Measurements from ENCODE around the gene PANK2. TPM values are rescaled to one million over a fixed set of nuclear protein-coding genes. Genes with fewer than 3 reads are reported as not detected.

PANK2 gene
- total and polyA plus RNA-seq, 2 of the 8 experiments (the other 6 are each of a cell fraction or from before 2014, with no cell fraction given), result 17.1 to 57.5 TPM

GRCh38 chr20:3890999-3891929, 2.1 kb downstream of the PANK2 start:
- peaks cover 4% of the 10 kb centered on the region for H3K79me1 ChIP-seq (ENCODE audit: low read depth, low read length)
- FAIRE-seq (no peak), DNase-seq (ENCODE audit: low read depth in 1 of 2, low spot score in 2 of 2) (no peak)
- no peak overlapping the region for H4K91ac ChIP-seq (replicated peaks; ENCODE audit: insufficient read length, low read length)
- no peaks in the 10 kb centered on the region for H3K9me3 ChIP-seq (ENCODE audit: insufficient read depth in 2 of 2, low read depth in 1 of 2, low read length in 1 of 2)
- H2AFZ ChIP-seq (ENCODE audit: low read length), result no peak overlapping the region
- H2BK12ac ChIP-seq (ENCODE audit: low read depth, low read length), result no peak overlapping the region
- H3K27me3 ChIP-seq (replicated peaks in 1 of 4; ENCODE audit: control insufficient read depth in 3 of 4, extremely low read depth in 1 of 4, insufficient read depth in 3 of 4, low read length in 3 of 4), result no peaks in the 10 kb centered on the region
- H3K9ac ChIP-seq (replicated peaks in 1 of 4; ENCODE audit: extremely low read depth in 1 of 4, low read depth in 3 of 4, low read length in 3 of 4), result peak overlapping the region in 2 of 4 experiments; percentile 64 to 65; a peak in 2 of 7 replicates
- peak overlapping the region; percentile 66 to 97 for H3K4me2 ChIP-seq (ENCODE audit: insufficient read depth in 1 of 2, low read depth in 2 of 2, low read length in 2 of 2)
- peaks cover 0 to 8% (median 5%) of the 10 kb centered on the region in 4 experiments; a peak in 4 of 7 replicates for H3K4me1 ChIP-seq (replicated peaks in 1 of 4; ENCODE audit: control insufficient read depth in 3 of 4, insufficient read depth in 4 of 4, low read length in 3 of 4)
- 66% methylated on average over 16 of the region's 16 CpGs; no CpG with 5 or more reads in 1 of the 2 experiments for WGBS, 2 experiments (ENCODE audit: extremely low coverage in 1 of 2, insufficient coverage in 1 of 2, insufficient read length in 1 of 2, insufficient replicate concordance in 2 of 2, low coverage in 1 of 2, low lambda C conversion rate in 2 of 2, missing lambda C conversion rate in 1 of 2)
- H3K27ac ChIP-seq (ENCODE audit: low read depth, low read length), result no peak overlapping the region
- H3K4ac ChIP-seq (replicated peaks; ENCODE audit: insufficient read length, low read depth, low read length), result no peak overlapping the region
- no peak overlapping the region for H3K14ac ChIP-seq (ENCODE audit: insufficient read length)
- peaks cover 26 to 39% of the 10 kb centered on the region in 2 experiments for H4K20me1 ChIP-seq (replicated peaks in 1 of 2; ENCODE audit: control insufficient read depth in 1 of 2, insufficient read depth in 2 of 2, low read length in 2 of 2)
- H3K23ac ChIP-seq (ENCODE audit: insufficient read length), result no peak overlapping the region
- no peak overlapping the region for H2BK120ac ChIP-seq (replicated peaks; ENCODE audit: low read depth, low read length)
- no peak overlapping the region for H2BK5ac ChIP-seq (ENCODE audit: low read depth, low read length)
- no peak overlapping the region for H3K18ac ChIP-seq (ENCODE audit: extremely low read depth, low read length)
- POLR2A ChIA-PET (ENCODE audit: partially characterized antibody), result interaction anchor here (0.6 to 3.6 kb wide), 23 partner anchors 9 to 266 kb away, joined by 3 to 16 read pairs (median 3); partner anchors contain the start of gene ADISSP
- peaks cover 70 to 80% of the 10 kb centered on the region in 2 experiments for H3K79me2 ChIP-seq (ENCODE audit: control insufficient read depth in 1 of 2, insufficient read depth in 2 of 2, low read length in 2 of 2)
- peak overlapping the region; percentile 68 to 100 (median 96) for H3K4me3 ChIP-seq (ENCODE audit: extremely low read depth in 1 of 4, insufficient read depth in 2 of 4, low read depth in 3 of 4, low read length in 4 of 4)
- no peak overlapping the region for H2AK5ac ChIP-seq (ENCODE audit: low read depth, low read length)
- H3K23me2 ChIP-seq (ENCODE audit: low read depth, low read length), result peaks cover 8% of the 10 kb centered on the region; the same call in 1 of the 2 replicates
- H2BK20ac ChIP-seq (ENCODE audit: low read length), result no peak overlapping the region
- H2BK15ac ChIP-seq (ENCODE audit: low read length), result no peak overlapping the region
- H3K56ac ChIP-seq (replicated peaks; ENCODE audit: insufficient read length, low read depth, low read length), result no peak overlapping the region
- peaks cover 0 to 15% (median under 1%) of the 10 kb centered on the region in 4 experiments; a peak in 2 of 8 replicates for H3K36me3 ChIP-seq (ENCODE audit: control insufficient read depth in 2 of 4, insufficient read depth in 4 of 4, low read length in 3 of 4)
- H4K8ac ChIP-seq (ENCODE audit: extremely low read depth, insufficient read depth, low read length), result no peak overlapping the region
- no peak overlapping the region for H4K5ac ChIP-seq (ENCODE audit: insufficient read length, low read depth, low read length)
- CTCF ChIA-PET (ENCODE audit: partially characterized antibody), result interaction anchor here (1.5 kb wide), 1 partner anchor 180 kb away, joined by 3 read pairs; no protein-coding TSS in a partner anchor
